H9 (cell line): ENCODE results near the gene PGR. TPM values are rescaled to one million over a fixed set of nuclear protein-coding genes. Genes with fewer than 3 reads are reported as not detected.

ENCODE experiments used
- DNase-seq: peaks from one replicate; pipeline ENCODE4 v3.0.0-alpha.2; 2017
- H2AFZ ChIP-seq: one replicate; pipeline ENCODE4 v1.6.1; 2013; ENCODE audit warnings: mild to moderate bottlenecking, low read length, control low read depth, moderate library complexity
- H2AK5ac ChIP-seq: 2 replicates; pipeline ENCODE4 v1.6.1; 2013; ENCODE audit warnings: low read length, control low read depth, mixed read lengths; ENCODE audit not compliant: insufficient read length
- H2BK120ac ChIP-seq: one replicate; pipeline ENCODE4 v1.6.1; 2013; ENCODE audit warnings: low read depth, mild to moderate bottlenecking, low read length, control low read depth, inconsistent platforms; ENCODE audit not compliant: poor library complexity, severe bottlenecking
- H2BK12ac ChIP-seq: 2 replicates; pipeline ENCODE4 v1.6.1; 2013; ENCODE audit warnings: low read length, control low read depth, mixed read lengths, low read depth; ENCODE audit not compliant: insufficient read length
- H2BK15ac ChIP-seq: 2 replicates; pipeline ENCODE4 v1.6.1; 2013; ENCODE audit warnings: low read depth, low read length, control low read depth
- H2BK20ac ChIP-seq: one replicate; pipeline ENCODE4 v1.6.1; 2013; ENCODE audit warnings: low read depth, mild to moderate bottlenecking, low read length, control low read depth, inconsistent platforms; ENCODE audit not compliant: poor library complexity, severe bottlenecking
- H2BK5ac ChIP-seq: 2 replicates; pipeline ENCODE4 v1.6.1; 2013; ENCODE audit warnings: low read length, control low read depth, mixed read lengths; ENCODE audit not compliant: insufficient read length
- H3K14ac ChIP-seq: 2 replicates; pipeline ENCODE4 v1.6.1; 2013; ENCODE audit warnings: low read length, control low read depth; ENCODE audit not compliant: insufficient read depth
- H3K18ac ChIP-seq: 2 replicates; pipeline ENCODE4 v1.6.1; 2013; ENCODE audit warnings: low read depth, mild to moderate bottlenecking, mixed read lengths, low read length, control low read depth; ENCODE audit not compliant: insufficient read length
- H3K23ac ChIP-seq: 2 replicates; pipeline ENCODE4 v1.6.1; 2013; ENCODE audit warnings: low read length, control low read depth, mixed read lengths, low read depth; ENCODE audit not compliant: insufficient read length
- H3K23me2 ChIP-seq: 2 replicates; pipeline ENCODE4 v1.6.1; 2013; ENCODE audit warnings: low read depth, mild to moderate bottlenecking, mixed read lengths, low read length, control low read depth; ENCODE audit not compliant: insufficient read length, poor library complexity, severe bottlenecking
- H3K27ac ChIP-seq: 2 replicates; pipeline ENCODE4 v1.5.1; 2013; ENCODE audit warnings: low read length, control low read depth, mixed read lengths, low read depth; ENCODE audit not compliant: insufficient read length
- H3K27me3 ChIP-seq: 2 replicates; pipeline ENCODE4 v1.6.1; 2013; ENCODE audit warnings: low read length, control low read depth, inconsistent platforms; ENCODE audit not compliant: insufficient read depth
- H3K4ac ChIP-seq: 2 replicates; pipeline ENCODE4 v1.6.1; 2013; ENCODE audit warnings: low read depth, mild to moderate bottlenecking, control low read depth, inconsistent platforms, low read length, moderate library complexity
- H3K4me1 ChIP-seq: 2 replicates; pipeline ENCODE4 v1.6.1; 2013; ENCODE audit warnings: low read length, control low read depth, inconsistent platforms; ENCODE audit not compliant: insufficient read depth
- H3K4me2 ChIP-seq: 2 replicates; pipeline ENCODE4 v1.6.1; 2013; ENCODE audit warnings: low read length, control low read depth, mixed read lengths; ENCODE audit not compliant: insufficient read length, insufficient read depth
- H3K56ac ChIP-seq: 2 replicates; pipeline ENCODE4 v1.6.1; 2013; ENCODE audit warnings: low read depth, mild to moderate bottlenecking, mixed read lengths, low read length, control low read depth; ENCODE audit not compliant: insufficient read length
- H3K79me1 ChIP-seq: 2 replicates; pipeline ENCODE4 v1.6.1; 2013; ENCODE audit warnings: low read depth, mild to moderate bottlenecking, moderate library complexity, low read length, control low read depth, inconsistent platforms; ENCODE audit not compliant: insufficient read depth, poor library complexity, severe bottlenecking
- H3K79me2 ChIP-seq: 2 replicates; pipeline ENCODE4 v1.6.1; 2013; ENCODE audit warnings: low read length, control low read depth, inconsistent platforms; ENCODE audit not compliant: insufficient read depth
- H3K9ac ChIP-seq: 2 replicates; pipeline ENCODE4 v1.6.1; 2013; ENCODE audit warnings: low read length, control low read depth, mixed read lengths; ENCODE audit not compliant: insufficient read length; ENCODE audit errors: extremely low read depth
- H3K9me3 ChIP-seq: one replicate; pipeline ENCODE4 v1.6.1; 2013; ENCODE audit warnings: low read depth, low read length, inconsistent platforms; ENCODE audit not compliant: control insufficient read depth
- H3T11ph ChIP-seq: one replicate; pipeline ENCODE4 v1.6.1; 2013; ENCODE audit warnings: mild to moderate bottlenecking, low read length, control low read depth, inconsistent platforms
- H4K20me1 ChIP-seq: one replicate; pipeline ENCODE4 v1.6.1; 2013; ENCODE audit not compliant: control insufficient read depth, insufficient read length, insufficient read depth
- H4K5ac ChIP-seq: 2 replicates; pipeline ENCODE4 v1.6.1; 2013; ENCODE audit warnings: low read depth, mild to moderate bottlenecking, mixed read lengths, low read length, control low read depth; ENCODE audit not compliant: insufficient read length
- H4K8ac ChIP-seq: replicated peaks from 2 replicates; pipeline ENCODE4 v1.6.1; 2013; ENCODE audit warnings: low read length, control low read depth, mixed read lengths, low read depth; ENCODE audit not compliant: insufficient read length
- H4K91ac ChIP-seq: 2 replicates; pipeline ENCODE4 v1.6.1; 2013; ENCODE audit warnings: low read depth, mild to moderate bottlenecking, moderate library complexity, mixed read lengths, low read length, control low read depth; ENCODE audit not compliant: insufficient read length
- H3K27ac Mint-ChIP-seq, 3 experiments: 2 replicates in 2 of 3; 3 replicates in 1 of 3; pipeline ENCODE4 v1.8.0; 2020 to 2021; ENCODE audit warnings: mixed read lengths in 3 of 3, mild to moderate bottlenecking in 1 of 3, moderate library complexity in 1 of 3
- H3K27me3 Mint-ChIP-seq: 2 replicates; pipeline ENCODE4 v1.8.0; 2021; ENCODE audit warnings: low read depth, mild to moderate bottlenecking, moderate library complexity, mixed read lengths
- H3K36me3 Mint-ChIP-seq, 3 experiments: 2 replicates in 2 of 3; 3 replicates in 1 of 3; pipeline ENCODE4 v1.8.0; 2020 to 2021; ENCODE audit warnings: low read depth in 3 of 3, mixed read lengths in 3 of 3; ENCODE audit not compliant: insufficient read depth in 1 of 3
- H3K4me1 Mint-ChIP-seq, 2 experiments: 2 replicates each; pipeline ENCODE4 v1.8.0; 2020; ENCODE audit warnings: mixed read lengths in 2 of 2
- H3K4me3 Mint-ChIP-seq, 2 experiments: 2 replicates in 1 of 2; 3 replicates in 1 of 2; pipeline ENCODE4 v1.8.0; 2020 to 2021; ENCODE audit warnings: mild to moderate bottlenecking in 2 of 2, mixed read lengths in 2 of 2, moderate library complexity in 1 of 2
- H3K9me3 Mint-ChIP-seq, 2 experiments: 2 replicates in 1 of 2; 3 replicates in 1 of 2; pipeline ENCODE4 v1.8.0; 2020; ENCODE audit warnings: mild to moderate bottlenecking in 2 of 2, mixed read lengths in 2 of 2, moderate library complexity in 1 of 2
- WGBS: extraction: QIAGEN DNeasy Blood & Tissue Kit; methylation state at CpG from one replicate; pipeline ENCODE4 v1.1.7; 2013; ENCODE audit warnings: missing lambda C conversion rate, low lambda C conversion rate, mixed read lengths; ENCODE audit not compliant: insufficient read length; ENCODE audit errors: extremely low coverage; 5-methylcytosine and 5-hydroxymethylcytosine counted together
- total RNA-seq: library from RNA; stranded (reverse); gene quantifications from 2 replicates; pipeline ENCODE4 v1.2.1, GENCODE V29; 2021
- TF ChIP-seq, protein P1 (sequence below): fragments of 200-600 bp; sonication (generic); conservative IDR thresholded peaks from 3 replicates; pipeline ENCODE4 v1.8.0; 2021; ENCODE audit warnings: antibody characterized with exemption, mild to moderate bottlenecking

The PGR gene
- total RNA-seq, 1 experiment from 2014 or later = 0.02 TPM

DNA sequence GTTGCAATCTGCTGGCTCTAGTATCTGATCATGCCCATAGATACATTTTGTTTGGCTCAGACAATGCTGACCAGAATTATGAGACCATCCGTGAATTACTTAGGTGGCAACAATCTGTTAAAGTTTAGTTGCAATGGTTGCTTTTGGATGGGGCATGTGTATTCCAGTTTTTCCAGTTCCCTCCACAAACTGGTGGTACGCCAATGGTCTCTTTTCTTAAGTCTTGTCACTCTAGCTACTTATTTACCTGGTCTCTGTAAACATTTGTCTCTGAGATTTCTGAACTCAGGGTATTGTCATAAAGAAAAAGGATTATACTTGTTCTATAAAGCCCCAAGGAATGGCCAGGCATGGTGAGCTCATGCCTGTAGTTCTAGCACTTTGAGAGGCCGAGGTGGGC is 65.9 kb downstream of the PGR start:
- Histone ChIP-seq H4K8ac (no peak overlapping the region), H2BK5ac (no peak overlapping the region), H4K5ac (no peak overlapping the region), H2AK5ac (no peak overlapping the region), H3K4me1 (no peaks in the 10 kb centered on the region), H3K27ac (no peak overlapping the region), H4K91ac (no peak overlapping the region), H3K27me3 (no peaks in the 10 kb centered on the region), H3K14ac (no peak overlapping the region), H3T11ph (no peak overlapping the region), H3K4ac (no peak overlapping the region), H3K23ac (no peak overlapping the region), H3K79me1 (no peaks in the 10 kb centered on the region), H3K9me3 (no peaks in the 10 kb centered on the region), H2BK15ac (no peak overlapping the region), H3K56ac (no peak overlapping the region), H3K4me2 (no peak overlapping the region), H3K79me2 (no peaks in the 10 kb centered on the region), H2BK120ac (no peak overlapping the region), H4K20me1 (no peaks in the 10 kb centered on the region), H2BK20ac (no peak overlapping the region), H2BK12ac (no peak overlapping the region), H2AFZ (no peak overlapping the region), H3K23me2 (no peaks in the 10 kb centered on the region), H3K18ac (no peak overlapping the region), H3K9ac (no peak overlapping the region)
- no CpG with 5 or more reads among the region's 3 CpGs for WGBS
- no peak overlapping the region for H3K27ac Mint-ChIP-seq
- DNase-seq = no peak
- no peaks in the 10 kb centered on the region; the same call in 1 of the 2 replicates for H3K27me3 Mint-ChIP-seq
- no peaks in the 10 kb centered on the region for H3K4me1 Mint-ChIP-seq
- TF ChIP-seq, protein P1, sequence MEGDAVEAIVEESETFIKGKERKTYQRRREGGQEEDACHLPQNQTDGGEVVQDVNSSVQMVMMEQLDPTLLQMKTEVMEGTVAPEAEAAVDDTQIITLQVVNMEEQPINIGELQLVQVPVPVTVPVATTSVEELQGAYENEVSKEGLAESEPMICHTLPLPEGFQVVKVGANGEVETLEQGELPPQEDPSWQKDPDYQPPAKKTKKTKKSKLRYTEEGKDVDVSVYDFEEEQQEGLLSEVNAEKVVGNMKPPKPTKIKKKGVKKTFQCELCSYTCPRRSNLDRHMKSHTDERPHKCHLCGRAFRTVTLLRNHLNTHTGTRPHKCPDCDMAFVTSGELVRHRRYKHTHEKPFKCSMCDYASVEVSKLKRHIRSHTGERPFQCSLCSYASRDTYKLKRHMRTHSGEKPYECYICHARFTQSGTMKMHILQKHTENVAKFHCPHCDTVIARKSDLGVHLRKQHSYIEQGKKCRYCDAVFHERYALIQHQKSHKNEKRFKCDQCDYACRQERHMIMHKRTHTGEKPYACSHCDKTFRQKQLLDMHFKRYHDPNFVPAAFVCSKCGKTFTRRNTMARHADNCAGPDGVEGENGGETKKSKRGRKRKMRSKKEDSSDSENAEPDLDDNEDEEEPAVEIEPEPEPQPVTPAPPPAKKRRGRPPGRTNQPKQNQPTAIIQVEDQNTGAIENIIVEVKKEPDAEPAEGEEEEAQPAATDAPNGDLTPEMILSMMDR = no peak
- H3K4me3 Mint-ChIP-seq = no peak overlapping the region
- H3K9me3 Mint-ChIP-seq = no peaks in the 10 kb centered on the region
- H3K36me3 Mint-ChIP-seq = no peaks in the 10 kb centered on the region
